Body of pancreas (tissue), 4 donors: ENCODE results near the gene KCNAB3. TPM values are rescaled to one million over a fixed set of nuclear protein-coding genes. Genes with fewer than 3 reads are reported as not detected.

ENCODE experiments used
- ATAC-seq: fragments of 150-250 bp; one replicate; pipeline ENCODE4 v1.9.1; 2016
- DNase-seq, 4 donors: peaks; one replicate each; pipeline ENCODE4 v3.0.0-alpha.2; 2019
- H3K27ac ChIP-seq, 4 donors: fragments of 200-600 bp; sonication (generic); 1 replicate in 3 of 4; 2 replicates in 1 of 4; pipeline versions ENCODE4 v1.5.1 to v1.6.1; 2016 to 2019; ENCODE audit warnings: mild to moderate bottlenecking in 1 of 4, mixed read lengths in 1 of 4, moderate library complexity in 1 of 4
- H3K27me3 ChIP-seq, 2 donors: fragments of 200-600 bp; sonication (generic); one replicate each; pipeline ENCODE4 v1.6.0; 2016; ENCODE audit warnings: mild to moderate bottlenecking in 1 of 2
- H3K36me3 ChIP-seq, 2 donors: fragments of 200-600 bp; sonication (generic); replicated peaks in 1 of 2; 2 replicates each; pipeline ENCODE4 v1.5.1; 2016; ENCODE audit warnings: low read depth in 2 of 2; ENCODE audit not compliant: insufficient read depth in 1 of 2
- H3K4me1 ChIP-seq: fragments of 200-600 bp; sonication (generic); one replicate; pipeline ENCODE4 v1.6.0; 2016
- H3K4me3 ChIP-seq, 2 donors: fragments of 200-600 bp; sonication (generic); 1 replicate in 1 of 2; 2 replicates in 1 of 2; pipeline ENCODE4 v1.5.1; 2016 to 2019
- H3K9me3 ChIP-seq, 3 donors: fragments of 200-600 bp; sonication (generic); 1 replicate in 2 of 3; 2 replicates in 1 of 3; pipeline ENCODE4 v1.5.1; 2016
- POLR2A ChIP-seq, 3 donors: fragments of 450-650 bp; IDR thresholded peaks; one replicate each; pipeline ENCODE4 v1.6.1; 2016; ENCODE audit warnings: antibody characterized with exemption in 3 of 3, mild to moderate bottlenecking in 2 of 3
- WGBS, 2 donors: methylation state at CpG; one replicate each; pipeline ENCODE4 v1.1.5; 2017; 5-methylcytosine and 5-hydroxymethylcytosine counted together
- intact Hi-C: fragments of 100-400 bp; cut with DNase I; formaldehyde crosslinking; loops from one replicate; pipeline ENCODE4 v1.15.1; 2023
- total RNA-seq, 2 donors: library from RNA; depleted of rRNA; stranded (reverse); fragments of >200 nt; gene quantifications; one replicate each; pipeline ENCODE4 v1.1.0, GENCODE V29; 2016
- TF ChIP-seq, protein P1 (sequence below), 7 experiments: fragments of 450-650 bp in 4 of 7; fragments of 200-600 bp in 3 of 7; sonication (generic) in 3 of 7; IDR thresholded peaks; one replicate each; pipeline ENCODE4 v1.5.1; 2016 to 2019; ENCODE audit warnings: antibody characterized with exemption in 7 of 7

The KCNAB3 gene
- total RNA-seq, 2 donors from 2014 or later, result 1.3 to 1.6 TPM

DNA sequence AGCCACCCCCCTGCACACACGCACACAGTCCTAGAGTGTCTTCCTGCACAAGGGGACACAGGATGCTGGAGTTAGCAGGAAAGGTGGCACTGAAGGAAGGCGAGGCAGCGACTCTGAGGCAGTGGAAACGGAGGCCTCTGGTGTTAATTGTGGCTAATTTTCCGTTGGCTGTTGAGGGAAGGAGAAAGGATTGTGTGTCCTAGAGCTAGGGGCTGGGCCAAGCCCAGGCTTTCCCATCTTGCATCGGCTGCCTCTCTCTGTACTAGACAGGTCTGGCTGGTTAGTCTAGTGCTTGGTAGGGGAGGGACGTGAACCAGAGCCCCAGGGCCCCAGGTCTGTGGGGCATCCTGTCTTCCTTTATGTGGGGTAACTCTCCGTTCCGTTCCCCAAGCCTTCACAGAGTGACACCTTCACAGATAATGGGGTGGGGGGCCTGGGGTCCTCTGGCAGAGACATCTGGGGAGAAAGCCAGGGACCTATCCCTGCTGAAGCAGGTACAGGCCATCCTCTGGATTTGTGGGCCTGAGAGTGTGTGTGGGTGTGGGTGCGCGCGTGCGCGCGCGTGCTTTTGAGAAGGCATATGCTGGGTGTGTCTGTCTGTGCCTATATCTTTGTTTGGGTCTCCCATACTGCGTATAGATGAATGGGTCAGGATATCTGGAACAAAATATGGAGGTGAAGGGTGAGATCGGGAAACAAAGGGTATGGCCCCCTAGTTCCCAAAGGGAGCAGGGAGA is 41.3 kb downstream of the KCNAB3 start, which contains the start of gene CHD3:
CHD3 (plus strand) TSS at position 606 of the 737 bp plus-strand sequence. CDS start 212 bp downstream, outside the sequence.
- Histone ChIP-seq H3K36me3 (peaks cover 0 to 7% of the 10 kb centered on the region in 2 donors), H3K4me1 (peaks cover 53% of the 10 kb centered on the region), H3K9me3 (no peaks in the 10 kb centered on the region), H3K27me3 (no peaks in the 10 kb centered on the region), H3K4me3 (no peak within 1 kb of the TSS), H3K27ac (peak within 1 kb of the TSS; percentile 90 to 98 (median 94))
- ATAC-seq (peak; percentile 20), DNase-seq (peak; percentile 41 to 62 (median 58))
- intact Hi-C loops, result no loop called here
- 22 to 26% methylated on average over 16 to 18 of the region's 18 CpGs for WGBS, 2 donors
- no peak for TF ChIP-seq POLR2A (IDR thresholded peaks at IDR 0.05)
- TF ChIP-seq, protein P1, sequence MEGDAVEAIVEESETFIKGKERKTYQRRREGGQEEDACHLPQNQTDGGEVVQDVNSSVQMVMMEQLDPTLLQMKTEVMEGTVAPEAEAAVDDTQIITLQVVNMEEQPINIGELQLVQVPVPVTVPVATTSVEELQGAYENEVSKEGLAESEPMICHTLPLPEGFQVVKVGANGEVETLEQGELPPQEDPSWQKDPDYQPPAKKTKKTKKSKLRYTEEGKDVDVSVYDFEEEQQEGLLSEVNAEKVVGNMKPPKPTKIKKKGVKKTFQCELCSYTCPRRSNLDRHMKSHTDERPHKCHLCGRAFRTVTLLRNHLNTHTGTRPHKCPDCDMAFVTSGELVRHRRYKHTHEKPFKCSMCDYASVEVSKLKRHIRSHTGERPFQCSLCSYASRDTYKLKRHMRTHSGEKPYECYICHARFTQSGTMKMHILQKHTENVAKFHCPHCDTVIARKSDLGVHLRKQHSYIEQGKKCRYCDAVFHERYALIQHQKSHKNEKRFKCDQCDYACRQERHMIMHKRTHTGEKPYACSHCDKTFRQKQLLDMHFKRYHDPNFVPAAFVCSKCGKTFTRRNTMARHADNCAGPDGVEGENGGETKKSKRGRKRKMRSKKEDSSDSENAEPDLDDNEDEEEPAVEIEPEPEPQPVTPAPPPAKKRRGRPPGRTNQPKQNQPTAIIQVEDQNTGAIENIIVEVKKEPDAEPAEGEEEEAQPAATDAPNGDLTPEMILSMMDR (IDR thresholded peaks at IDR 0.05), result no peak

DNA sequence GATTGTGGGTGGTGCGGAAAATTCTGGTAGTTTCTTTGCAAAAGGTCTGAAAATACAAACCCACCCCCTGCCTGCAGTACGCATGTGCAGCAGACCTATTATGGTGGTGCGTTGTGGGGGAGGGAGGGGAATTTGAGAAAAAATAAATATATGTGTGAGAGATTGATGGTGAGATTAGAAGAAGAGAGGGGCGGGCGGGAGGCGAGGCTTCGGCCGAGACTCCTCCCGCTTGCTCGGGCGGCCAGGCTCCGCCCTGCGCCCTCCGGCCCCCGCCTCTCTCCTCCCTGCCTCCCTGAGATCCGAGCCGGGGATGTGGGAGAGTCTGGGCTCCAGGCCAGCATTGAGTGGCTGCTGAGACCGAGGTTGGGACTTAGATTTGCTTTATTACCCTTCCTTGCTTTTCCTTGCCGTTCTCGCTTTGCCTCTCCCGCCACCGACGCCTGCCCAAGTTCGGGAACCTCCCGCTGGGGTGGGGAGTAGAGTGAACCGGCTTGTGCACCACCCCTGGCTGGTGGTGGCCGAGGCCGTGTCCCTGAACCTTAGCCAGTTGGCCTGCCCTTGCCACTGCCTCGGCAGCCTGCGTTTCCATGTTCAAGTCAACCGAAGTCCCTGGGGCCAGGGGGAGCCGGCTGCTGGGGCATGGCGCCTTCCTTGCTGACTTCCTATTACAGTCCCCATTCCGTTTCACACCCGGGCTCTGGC is 42.0 kb downstream of the KCNAB3 start:
- 0% methylated on average over 28 to 35 of the region's 35 CpGs for WGBS, 2 donors
- intact Hi-C loops, result no loop called here
- peak in 2 of 3 donors; percentile 67 to 68 for TF ChIP-seq POLR2A (IDR thresholded peaks at IDR 0.05)
- TF ChIP-seq, protein P1 (IDR thresholded peaks at IDR 0.05), result peak in 1 of 7 experiments; percentile 11

DNA sequence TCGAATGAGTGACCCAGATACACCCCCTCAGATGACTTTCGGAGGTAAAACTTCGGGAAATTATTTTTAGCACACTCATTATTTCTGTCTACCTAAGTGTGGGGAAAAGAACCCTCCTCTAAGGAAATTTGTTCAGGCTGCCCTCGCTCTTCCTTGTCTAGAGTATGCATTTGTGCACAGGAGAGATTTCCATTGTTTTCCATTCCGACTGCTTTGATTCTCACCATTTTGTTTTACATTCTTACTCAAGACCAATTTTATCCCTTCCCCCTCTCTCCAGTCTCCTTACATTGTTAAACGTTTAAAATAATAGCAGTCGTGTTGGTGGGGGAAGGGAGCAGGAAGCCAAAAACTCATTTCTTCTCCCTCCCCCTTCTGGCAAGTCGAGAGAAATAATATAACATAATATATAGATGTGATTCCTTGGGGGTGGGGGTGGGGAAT is 42.6 kb downstream of the KCNAB3 start:
- Histone ChIP-seq H3K27ac (peak overlapping the region; percentile 90 to 98 (median 94)), H3K4me1 (peaks cover 54% of the 10 kb centered on the region), H3K4me3 (no peak overlapping the region), H3K9me3 (no peaks in the 10 kb centered on the region), H3K27me3 (no peaks in the 10 kb centered on the region), H3K36me3 (peaks cover 0 to 6% of the 10 kb centered on the region in 2 donors)
- no peak for DNase-seq
- intact Hi-C loops, result no loop called here
- no peak for ATAC-seq
- 1% methylated on average over 8 of the region's 8 CpGs for WGBS, 2 donors
- no peak for TF ChIP-seq POLR2A (IDR thresholded peaks at IDR 0.05)
- TF ChIP-seq, protein P1 (IDR thresholded peaks at IDR 0.05), result no peak

More for the DNA sequence above, 42.0 kb downstream of the KCNAB3 start:
- Histone ChIP-seq H3K4me1 (peaks cover 54% of the 10 kb centered on the region), H3K27me3 (no peaks in the 10 kb centered on the region), H3K36me3 (peaks cover 0 to 7% of the 10 kb centered on the region in 2 donors), H3K9me3 (no peaks in the 10 kb centered on the region), H3K4me3 (no peak overlapping the region), H3K27ac (peak overlapping the region; percentile 90 to 98 (median 94))
- DNase-seq (peak; percentile 94 to 97 (median 95)), ATAC-seq (peak; percentile 79)

DNA sequence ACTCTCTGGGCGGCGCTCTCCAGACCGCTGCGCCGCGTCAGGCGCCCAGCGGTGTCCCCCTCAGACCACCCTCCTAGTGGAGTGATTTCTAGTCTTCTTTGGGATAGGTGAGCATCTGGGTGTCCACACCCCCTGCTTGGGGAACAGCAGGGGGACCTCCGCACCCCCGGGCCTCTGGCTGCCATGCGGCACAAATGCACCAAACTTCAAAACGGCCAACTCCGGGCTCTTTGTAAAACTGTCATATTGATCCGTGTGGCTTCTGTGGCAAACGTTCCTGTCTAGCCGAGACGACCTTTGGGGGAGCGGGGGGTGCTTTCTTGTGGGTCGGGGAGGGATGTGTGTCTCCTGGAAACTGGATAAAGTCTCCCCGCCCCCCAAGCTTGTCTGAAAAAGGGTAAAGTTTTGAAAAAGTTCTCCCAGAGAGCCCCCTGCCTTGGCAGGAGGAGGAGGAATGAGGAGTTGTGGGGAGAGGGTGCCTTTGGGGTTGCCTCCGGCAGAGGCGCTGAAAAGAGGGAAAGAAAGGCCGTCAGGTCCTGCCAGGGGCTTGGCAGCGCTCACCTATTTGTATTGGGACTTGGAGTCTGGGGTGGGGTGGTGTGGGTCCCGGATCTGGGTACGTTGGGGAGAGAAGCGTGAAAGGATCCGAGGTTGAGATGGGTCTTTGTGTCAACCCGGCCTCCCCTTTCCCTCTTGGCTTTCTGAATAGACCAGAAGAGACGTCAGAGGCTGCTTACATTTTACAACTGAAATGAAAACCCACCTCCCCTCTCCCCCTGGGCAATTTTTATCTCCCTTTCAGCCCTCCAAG is 43.2 kb downstream of the KCNAB3 start:
- Histone ChIP-seq H3K27ac (peak overlapping the region; percentile 90 to 98 (median 94)), H3K4me3 (peak overlapping the region; percentile 53 to 77), H3K9me3 (no peaks in the 10 kb centered on the region), H3K27me3 (no peaks in the 10 kb centered on the region), H3K4me1 (peaks cover 57% of the 10 kb centered on the region), H3K36me3 (peaks cover 0 to 4% of the 10 kb centered on the region in 2 donors)
- WGBS, 2 donors, result 1% methylated on average over 20 to 30 of the region's 30 CpGs
- TF ChIP-seq, protein P1 (IDR thresholded peaks at IDR 0.05), result no peak
- TF ChIP-seq POLR2A (IDR thresholded peaks at IDR 0.05), result peak in 1 of 3 donors; percentile 2
- ATAC-seq, result no peak
- intact Hi-C loops, result no loop called here
- DNase-seq, result peak; percentile 34 to 64 (median 48)
